GM21723 (cell line): Measurements from ENCODE around the gene IGIP.

ENCODE experiments used
- ATAC-seq: cut with Tn5 transposase; IDR thresholded peaks from one replicate; pipeline ENCODE4 v1.9.1; 2021; ENCODE audit warnings: mild to moderate bottlenecking, moderate library complexity; ENCODE audit not compliant: unreplicated experiment

The IGIP gene

GRCh38 chr5:140125637-140126036, at the start of gene IGIP:
Gene IGIP, plus strand, starts transcription at chr5:140125937. Its CDS starts 2,540 bp downstream, at chr5:140128477.
- no peak for ATAC-seq

DNA sequence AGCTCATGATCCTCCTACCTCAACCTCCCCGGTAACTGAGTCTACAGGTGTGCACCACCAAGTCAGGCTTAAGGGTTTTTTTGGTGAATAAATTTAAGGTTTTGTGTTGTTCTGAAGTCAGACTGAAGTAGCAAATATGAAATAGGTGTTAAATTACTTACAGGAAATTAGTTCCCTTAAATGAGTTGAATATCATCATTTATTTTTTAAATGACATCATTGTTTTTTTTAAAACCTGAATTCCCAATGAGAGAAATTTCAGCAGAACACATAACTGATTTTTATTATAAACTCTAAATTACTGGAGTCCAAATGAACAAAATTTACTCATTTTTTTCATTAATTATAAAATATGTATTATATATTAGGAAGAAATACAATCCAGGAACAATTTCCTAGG, 49.6 kb upstream of the IGIP start:
- ATAC-seq = no peak

- ATAC-seq = no peak
Observed at GRCh38 chr5:140076788-140077187, 48.9 kb upstream of the IGIP start.

GRCh38 chr5:140083120-140083519, 42.6 kb upstream of the IGIP start:
- no peak for ATAC-seq

DNA sequence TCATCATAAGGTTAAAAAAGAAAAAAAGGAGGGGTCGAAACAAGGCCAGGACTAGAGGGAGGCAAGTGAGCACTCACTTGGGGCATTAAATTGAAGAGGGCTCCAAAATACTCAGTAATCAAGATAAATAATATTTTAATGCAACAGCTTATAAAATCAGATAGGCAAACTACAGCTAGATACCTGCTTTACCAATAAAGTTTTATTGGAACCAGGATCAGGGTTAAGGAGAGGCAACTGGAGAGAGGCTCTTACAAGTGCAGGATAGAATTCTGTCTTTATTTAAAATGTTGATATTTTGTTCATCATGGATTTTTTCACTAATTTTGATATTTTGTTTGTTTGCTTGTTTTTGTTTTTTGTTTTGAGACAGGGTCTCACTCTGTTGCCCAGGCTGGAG, 42.1 kb upstream of the IGIP start:
- ATAC-seq = no peak

GRCh38 chr5:140084541-140084940, 41.2 kb upstream of the IGIP start:
- no peak for ATAC-seq

DNA sequence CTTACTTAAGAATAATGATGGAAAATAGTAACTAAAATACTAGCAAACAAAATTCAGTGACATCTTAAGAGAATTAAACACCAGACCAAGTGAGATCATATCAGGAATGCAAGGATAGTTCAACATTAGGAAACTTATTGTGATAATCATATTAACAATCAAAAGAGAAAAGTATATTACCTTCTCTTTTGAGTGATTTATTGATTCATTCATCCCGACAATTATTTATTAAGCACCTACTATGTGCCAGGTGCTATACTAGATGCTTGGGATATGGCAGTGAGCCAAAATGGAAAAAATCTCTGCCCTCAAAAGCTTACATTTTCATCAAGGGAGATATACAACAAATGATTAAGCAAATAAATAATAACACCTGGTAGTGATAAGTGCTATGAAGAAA, 35.5 kb upstream of the IGIP start:
- ATAC-seq = no peak

- no peak for ATAC-seq
Observed at GRCh38 chr5:140093179-140093578, 32.6 kb upstream of the IGIP start.

- ATAC-seq = no peak
Observed at GRCh38 chr5:140093866-140094265, 31.9 kb upstream of the IGIP start.

DNA sequence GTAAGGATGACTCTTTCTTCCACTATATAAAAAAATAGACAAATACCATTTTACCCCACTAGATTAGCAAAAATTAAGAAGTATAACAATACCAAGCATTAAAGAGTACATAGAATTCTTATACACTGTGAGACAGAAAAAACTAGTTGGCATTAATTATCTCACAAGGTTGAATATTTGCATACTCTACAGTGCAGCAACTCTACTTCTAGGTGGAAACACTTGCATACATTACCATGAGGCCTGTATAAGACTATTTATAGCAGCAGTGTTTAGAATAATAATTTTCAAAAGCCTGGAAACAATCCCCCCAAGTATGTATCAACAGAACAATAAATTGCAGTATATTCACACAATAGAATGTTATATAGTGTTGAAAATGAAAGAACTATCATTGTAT, 30.8 kb upstream of the IGIP start:
- ATAC-seq = no peak

GRCh38 chr5:140101179-140101578, 24.6 kb upstream of the IGIP start:
- no peak for ATAC-seq

GRCh38 chr5:140103154-140103553, 22.6 kb upstream of the IGIP start:
- no peak for ATAC-seq

DNA sequence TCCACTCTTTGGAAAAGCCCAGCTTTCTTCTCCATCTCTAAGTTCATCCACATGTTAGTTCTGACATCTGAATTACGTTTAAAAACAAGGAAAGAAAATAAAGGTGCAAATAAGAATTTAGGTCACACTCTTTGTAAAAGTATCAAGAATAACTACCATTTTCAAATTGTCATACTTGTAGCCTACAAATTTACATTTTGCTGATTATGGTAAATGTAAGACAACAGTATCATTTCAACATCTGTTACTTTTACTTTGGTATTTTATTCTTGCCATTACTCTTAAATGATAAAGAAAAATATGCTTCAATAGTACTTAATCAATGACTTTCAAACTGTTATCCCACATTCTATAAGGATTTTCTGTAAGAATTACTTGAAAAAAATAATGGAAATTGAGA, 21.6 kb upstream of the IGIP start:
- ATAC-seq = no peak

DNA sequence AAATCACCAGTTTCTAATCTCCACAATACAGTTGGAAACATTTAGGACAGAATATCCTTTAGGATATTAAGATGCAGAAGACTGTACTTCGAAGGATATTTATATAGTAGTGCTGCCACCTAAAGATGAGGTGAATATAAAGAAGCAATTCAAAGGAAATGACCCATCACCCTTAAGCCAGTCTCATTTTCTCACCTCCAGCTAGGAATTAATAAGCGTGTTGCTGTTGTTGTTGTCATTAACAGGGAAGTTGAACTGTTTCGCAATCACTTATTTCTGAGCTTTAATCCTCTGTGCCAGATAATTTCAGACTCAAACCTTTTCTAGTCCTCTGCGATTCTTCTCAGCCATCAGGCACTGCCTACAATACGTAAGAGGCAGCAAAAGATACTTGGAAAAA, 19.6 kb upstream of the IGIP start:
- no peak for ATAC-seq

DNA sequence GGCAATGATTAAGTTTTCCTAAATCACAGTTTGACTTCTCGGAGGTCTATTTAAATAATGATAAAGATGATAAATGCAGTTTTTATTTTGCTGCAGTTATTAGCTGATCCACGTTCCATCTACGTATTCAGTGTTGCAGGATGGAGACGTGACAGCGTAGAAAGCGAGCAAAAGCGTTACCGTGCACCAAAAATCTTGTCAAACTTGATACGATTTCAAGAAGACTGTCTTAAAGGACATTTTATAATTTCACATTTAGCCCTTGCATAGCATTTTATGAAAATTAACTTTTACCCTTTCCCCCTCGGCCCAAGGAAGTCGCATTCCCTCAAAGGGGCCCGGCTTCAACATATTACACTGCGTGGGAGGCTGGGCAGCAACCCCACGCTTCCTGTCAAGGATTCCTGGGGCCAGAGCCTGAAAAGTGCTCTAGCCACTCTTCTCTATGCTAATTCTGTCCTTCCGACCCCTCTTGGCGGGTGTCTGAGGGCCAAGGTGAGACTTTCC, 18.9 kb upstream of the IGIP start:
- no peak for ATAC-seq

GRCh38 chr5:140107312-140108092, 18.2 kb upstream of the IGIP start:
- ATAC-seq = peak; percentile 86

DNA sequence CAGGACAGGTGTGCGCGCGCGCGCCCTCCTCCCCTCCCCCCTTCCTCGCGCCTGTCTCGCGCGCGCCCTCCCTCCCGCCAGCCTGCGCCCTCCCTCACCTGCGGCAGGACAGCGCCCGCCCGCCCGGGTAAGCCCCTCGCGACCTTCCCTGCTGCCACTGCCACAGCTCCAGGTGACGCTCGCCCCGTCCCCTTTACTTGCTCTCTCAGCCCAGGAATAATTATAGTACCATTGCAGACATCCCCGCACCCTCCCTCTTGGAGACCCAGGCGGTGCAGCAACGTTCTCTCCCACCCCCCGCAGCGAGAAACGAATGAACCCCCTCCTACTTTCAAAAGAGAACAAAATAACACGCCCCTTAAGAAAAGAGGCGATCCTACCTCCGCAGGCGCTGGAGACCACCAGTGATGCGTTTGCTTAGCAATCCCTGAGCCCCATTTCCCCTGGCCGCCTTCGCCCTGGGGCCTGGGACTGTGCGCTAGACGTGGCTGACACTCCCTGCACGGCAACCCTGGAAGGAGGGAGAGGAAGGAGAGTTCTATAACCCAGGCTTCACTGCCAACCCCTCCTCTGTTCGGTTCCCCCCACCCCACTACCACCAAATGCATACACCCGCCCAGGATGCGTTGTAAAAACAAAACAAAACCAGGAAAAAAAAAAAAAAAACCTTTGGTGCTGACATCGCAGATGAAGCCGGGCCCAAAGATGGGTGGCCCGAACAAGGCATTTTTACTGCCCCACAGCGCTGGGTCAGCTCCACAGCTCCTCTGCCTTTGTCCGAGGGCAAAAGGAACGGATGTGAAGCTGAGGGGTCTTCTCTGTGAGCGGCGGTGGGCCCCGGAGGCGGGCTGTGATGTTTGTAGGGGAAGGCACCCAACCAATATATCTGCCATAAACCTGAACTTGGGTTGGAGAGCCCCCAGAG, 17.4 kb upstream of the IGIP start:
- no peak for ATAC-seq

DNA sequence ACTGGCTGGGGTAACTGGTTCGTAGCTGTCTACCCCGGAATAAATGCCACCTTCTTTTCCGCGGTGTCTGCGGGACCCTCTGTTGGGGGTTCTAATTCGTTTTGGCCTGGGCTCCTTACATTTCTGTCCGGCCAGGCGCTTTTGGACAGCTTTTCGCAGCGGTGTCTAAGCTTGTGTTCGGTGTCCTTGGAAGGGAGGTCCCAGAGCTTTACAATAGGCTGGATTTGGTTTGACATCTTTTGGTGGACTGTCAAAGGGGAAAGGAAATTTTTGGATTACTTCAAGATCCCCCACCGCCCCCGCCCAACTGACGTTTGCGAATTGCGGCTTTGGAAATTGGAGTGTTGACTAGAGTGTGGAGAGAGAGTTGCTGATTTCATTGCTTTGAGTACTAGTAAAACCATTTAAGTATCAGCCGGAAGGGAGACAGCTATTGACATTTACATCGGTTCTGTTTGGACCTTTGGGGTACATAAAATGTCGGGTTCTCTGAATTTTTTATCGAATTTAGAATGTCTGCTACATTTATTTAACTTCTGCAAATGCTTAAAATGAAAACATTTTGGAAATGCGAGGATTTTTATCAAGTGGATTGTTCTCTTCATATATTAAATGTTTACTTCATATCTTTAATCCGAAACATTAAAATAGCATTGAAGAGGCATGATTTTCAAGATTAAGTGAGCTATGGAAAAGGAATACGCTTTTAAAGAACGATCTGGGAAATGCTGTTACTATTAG, 16.5 kb upstream of the IGIP start:
- ATAC-seq = no peak

DNA sequence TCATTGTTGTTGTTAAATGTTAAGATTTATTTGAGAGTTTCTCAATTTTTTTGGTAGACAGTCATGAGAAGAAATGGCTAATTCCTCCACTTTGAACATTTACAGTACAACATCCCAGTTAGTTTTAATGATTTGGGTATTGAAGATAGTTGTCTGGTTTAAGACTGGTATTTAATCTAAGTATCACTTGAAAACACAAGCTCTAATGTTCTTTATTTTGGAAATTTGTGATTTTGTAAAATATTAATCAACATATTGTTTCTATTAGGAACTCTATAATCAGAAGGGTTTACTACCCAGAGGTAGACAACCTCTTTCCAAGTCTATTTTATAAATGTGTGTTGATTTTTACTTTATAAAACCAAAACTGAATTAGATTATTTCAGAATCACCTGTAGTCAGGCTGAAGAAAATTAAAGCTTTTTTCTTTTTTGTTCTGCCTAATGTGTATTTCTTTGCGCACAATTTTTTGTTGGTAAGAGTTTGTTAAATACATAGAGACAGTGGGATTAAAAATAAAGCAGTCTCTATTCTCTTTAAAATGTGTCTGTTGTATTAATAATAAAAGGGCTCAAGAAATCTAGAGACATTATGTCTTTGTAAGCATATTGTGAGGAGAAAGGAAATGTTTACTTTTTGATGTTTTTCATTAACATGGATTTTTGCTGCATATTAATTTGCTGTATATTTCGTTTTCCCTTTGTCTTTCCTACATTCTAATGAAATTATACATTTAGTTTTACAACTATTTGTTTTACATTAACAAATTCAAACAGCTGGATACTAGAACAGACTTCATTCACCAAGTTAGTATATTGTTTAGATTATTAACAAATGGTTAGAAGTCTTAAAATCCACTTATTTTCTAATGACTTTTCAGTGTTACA, 15.7 kb upstream of the IGIP start:
- ATAC-seq = no peak

DNA sequence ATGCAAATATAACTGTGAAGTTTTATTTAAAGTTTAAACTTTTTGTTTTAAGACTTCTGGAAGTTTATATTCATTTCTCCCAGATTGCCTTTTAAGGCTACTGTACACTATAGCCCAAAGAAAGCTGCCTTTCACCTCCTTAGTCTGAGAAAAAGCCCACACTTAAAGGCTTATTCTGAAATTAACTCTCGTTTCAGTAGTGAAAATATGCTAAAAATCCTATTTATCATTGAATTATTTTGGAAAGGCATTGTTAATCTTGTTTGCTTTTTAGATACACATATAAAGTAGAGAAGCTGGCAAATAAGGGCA, 15.1 kb upstream of the IGIP start:
- no peak for ATAC-seq
